Smooth muscle cell (in vitro differentiated cells): ENCODE data around the gene PIN4. TPM values are rescaled to one million over a fixed set of nuclear protein-coding genes. Genes with fewer than 3 reads are reported as not detected.

ENCODE experiments used
- DNase-seq: peaks from one replicate; lab custom pipeline; 2025; ENCODE audit not compliant: unreplicated experiment; lab: John Stamatoyannopoulos, UW
- H2AFZ ChIP-seq: fragments of 200-600 bp; sonication (generic); 2 replicates; pipeline ENCODE4 v1.6.0; 2016; ENCODE audit warnings: antibody characterized with exemption, low read depth, mild to moderate bottlenecking
- H3F3A ChIP-seq: fragments of 200-600 bp; sonication (generic); 2 replicates; pipeline ENCODE4 v1.6.0; 2017; ENCODE audit warnings: antibody characterized with exemption, low read depth
- H3K27ac ChIP-seq: fragments of 200-600 bp; sonication (generic); 2 replicates; pipeline ENCODE4 v1.5.1; 2016; ENCODE audit warnings: low read depth, mild to moderate bottlenecking
- H3K27me3 ChIP-seq: fragments of 200-600 bp; sonication (generic); 2 replicates; pipeline ENCODE4 v1.6.1; 2016; ENCODE audit warnings: low read depth, mild to moderate bottlenecking
- H3K36me3 ChIP-seq: fragments of 200-600 bp; sonication (generic); 2 replicates; pipeline ENCODE4 v1.5.1; 2016; ENCODE audit warnings: low read depth
- H3K4me1 ChIP-seq: fragments of 200-600 bp; sonication (generic); 2 replicates; pipeline ENCODE4 v1.5.1; 2016; ENCODE audit warnings: low read depth
- H3K4me2 ChIP-seq: fragments of 200-600 bp; sonication (generic); 2 replicates; pipeline ENCODE4 v1.6.0; 2016; ENCODE audit warnings: mild to moderate bottlenecking
- H3K4me3 ChIP-seq: fragments of 200-600 bp; sonication (generic); 2 replicates; pipeline ENCODE4 v1.5.1; 2016; ENCODE audit warnings: mild to moderate bottlenecking
- H3K79me2 ChIP-seq: fragments of 200-600 bp; sonication (generic); 2 replicates; pipeline ENCODE4 v1.6.0; 2016; ENCODE audit warnings: low read depth, mild to moderate bottlenecking
- H3K9ac ChIP-seq: fragments of 200-600 bp; sonication (generic); 2 replicates; pipeline ENCODE4 v1.6.0; 2016; ENCODE audit warnings: low read depth
- H3K9me3 ChIP-seq: fragments of 200-600 bp; sonication (generic); replicated peaks from 2 replicates; pipeline ENCODE4 v1.5.1; 2016; ENCODE audit warnings: low read depth
- H4K20me1 ChIP-seq: fragments of 200-600 bp; sonication (generic); 2 replicates; pipeline ENCODE4 v1.6.0; 2016; ENCODE audit warnings: low read depth
- WGBS: methylation state at CpG from one replicate; pipeline ENCODE4 v1.1.7; 2016; ENCODE audit warnings: low lambda C conversion rate; 5-methylcytosine and 5-hydroxymethylcytosine counted together
- polyA plus RNA-seq: library from polyadenylated mRNA; unstranded; fragments of >200 nt; fragmentation: Nextera tagmentation; extraction: Ambion mirVana; gene quantifications from 2 replicates; pipeline ENCODE4 v1.2.1, GENCODE V29; 2016
- total RNA-seq: library from RNA; depleted of rRNA; stranded (reverse); fragments of >200 nt; gene quantifications from 2 replicates; pipeline ENCODE4 v1.2.3, GENCODE V29; 2014
- TF ChIP-seq, protein P1 (sequence below): fragments of 200-600 bp; sonication (generic); IDR thresholded peaks from 2 replicates; pipeline ENCODE4 v1.5.1; 2017; ENCODE audit warnings: borderline replicate concordance, mild to moderate bottlenecking, antibody characterized with exemption; ENCODE audit not compliant: insufficient read depth, poor library complexity, severe bottlenecking

Gene PIN4
- total and polyA plus RNA-seq, 2 experiments from 2014 or later, result 18.9 to 51.7 TPM

DNA sequence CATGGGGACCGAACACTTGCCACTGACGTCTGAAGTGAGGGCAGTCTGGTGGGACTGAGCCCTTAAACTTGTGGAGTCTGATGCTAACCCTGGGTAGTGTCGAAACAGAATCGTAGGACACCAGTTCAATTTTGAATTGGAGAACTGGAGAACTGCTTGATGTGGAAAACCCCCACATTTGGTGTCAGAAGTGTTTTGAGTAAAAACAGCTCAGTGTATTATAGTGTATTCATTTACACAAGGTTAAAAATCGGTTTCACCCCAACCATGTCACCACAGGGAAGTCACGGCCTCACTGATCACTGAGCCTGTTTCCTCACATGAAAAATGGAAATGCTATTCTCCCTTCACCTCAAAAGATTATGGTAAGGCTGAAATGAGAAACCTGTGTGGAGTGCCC, 21.9 kb downstream of the PIN4 start:
- 70% methylated on average over 6 of the region's 6 CpGs for WGBS
- Histone ChIP-seq H3K9ac (no peak overlapping the region), H3K4me2 (no peak overlapping the region), H3K4me3 (no peak overlapping the region), H3K27me3 (no peaks in the 10 kb centered on the region), H3K4me1 (peaks cover 5% of the 10 kb centered on the region), H3F3A (no peaks in the 10 kb centered on the region), H3K9me3 (no peaks in the 10 kb centered on the region), H4K20me1 (no peaks in the 10 kb centered on the region), H3K36me3 (no peaks in the 10 kb centered on the region), H2AFZ (no peak overlapping the region), H3K27ac (no peak overlapping the region), H3K79me2 (no peaks in the 10 kb centered on the region)
- DNase-seq, result no peak
- TF ChIP-seq, protein P1, sequence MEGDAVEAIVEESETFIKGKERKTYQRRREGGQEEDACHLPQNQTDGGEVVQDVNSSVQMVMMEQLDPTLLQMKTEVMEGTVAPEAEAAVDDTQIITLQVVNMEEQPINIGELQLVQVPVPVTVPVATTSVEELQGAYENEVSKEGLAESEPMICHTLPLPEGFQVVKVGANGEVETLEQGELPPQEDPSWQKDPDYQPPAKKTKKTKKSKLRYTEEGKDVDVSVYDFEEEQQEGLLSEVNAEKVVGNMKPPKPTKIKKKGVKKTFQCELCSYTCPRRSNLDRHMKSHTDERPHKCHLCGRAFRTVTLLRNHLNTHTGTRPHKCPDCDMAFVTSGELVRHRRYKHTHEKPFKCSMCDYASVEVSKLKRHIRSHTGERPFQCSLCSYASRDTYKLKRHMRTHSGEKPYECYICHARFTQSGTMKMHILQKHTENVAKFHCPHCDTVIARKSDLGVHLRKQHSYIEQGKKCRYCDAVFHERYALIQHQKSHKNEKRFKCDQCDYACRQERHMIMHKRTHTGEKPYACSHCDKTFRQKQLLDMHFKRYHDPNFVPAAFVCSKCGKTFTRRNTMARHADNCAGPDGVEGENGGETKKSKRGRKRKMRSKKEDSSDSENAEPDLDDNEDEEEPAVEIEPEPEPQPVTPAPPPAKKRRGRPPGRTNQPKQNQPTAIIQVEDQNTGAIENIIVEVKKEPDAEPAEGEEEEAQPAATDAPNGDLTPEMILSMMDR, result no peak

- H3K27ac ChIP-seq, result no peak overlapping the region
- no peaks in the 10 kb centered on the region for H4K20me1 ChIP-seq
- H3K36me3 ChIP-seq, result no peaks in the 10 kb centered on the region
- H3K9me3 ChIP-seq, result no peaks in the 10 kb centered on the region
- no peaks in the 10 kb centered on the region for H3F3A ChIP-seq
- TF ChIP-seq, protein P1, result no peak
- no peaks in the 10 kb centered on the region for H3K27me3 ChIP-seq
- WGBS, result 71% methylated on average over 2 of the region's 2 CpGs
- H3K4me1 ChIP-seq, result peaks cover 5% of the 10 kb centered on the region
- no peaks in the 10 kb centered on the region for H3K79me2 ChIP-seq
- H3K9ac ChIP-seq, result no peak overlapping the region
- H3K4me2 ChIP-seq, result no peak overlapping the region
- no peak overlapping the region for H3K4me3 ChIP-seq
- no peak overlapping the region for H2AFZ ChIP-seq
- DNase-seq, result no peak
Measured at GRCh38 chrX:72205706-72206105, 24.1 kb downstream of the PIN4 start.

GRCh38 chrX:72207366-72207765, 25.8 kb downstream of the PIN4 start:
- no peak for DNase-seq
- TF ChIP-seq, protein P1, result no peak
- 84% methylated on average over 4 of the region's 4 CpGs for WGBS

DNA sequence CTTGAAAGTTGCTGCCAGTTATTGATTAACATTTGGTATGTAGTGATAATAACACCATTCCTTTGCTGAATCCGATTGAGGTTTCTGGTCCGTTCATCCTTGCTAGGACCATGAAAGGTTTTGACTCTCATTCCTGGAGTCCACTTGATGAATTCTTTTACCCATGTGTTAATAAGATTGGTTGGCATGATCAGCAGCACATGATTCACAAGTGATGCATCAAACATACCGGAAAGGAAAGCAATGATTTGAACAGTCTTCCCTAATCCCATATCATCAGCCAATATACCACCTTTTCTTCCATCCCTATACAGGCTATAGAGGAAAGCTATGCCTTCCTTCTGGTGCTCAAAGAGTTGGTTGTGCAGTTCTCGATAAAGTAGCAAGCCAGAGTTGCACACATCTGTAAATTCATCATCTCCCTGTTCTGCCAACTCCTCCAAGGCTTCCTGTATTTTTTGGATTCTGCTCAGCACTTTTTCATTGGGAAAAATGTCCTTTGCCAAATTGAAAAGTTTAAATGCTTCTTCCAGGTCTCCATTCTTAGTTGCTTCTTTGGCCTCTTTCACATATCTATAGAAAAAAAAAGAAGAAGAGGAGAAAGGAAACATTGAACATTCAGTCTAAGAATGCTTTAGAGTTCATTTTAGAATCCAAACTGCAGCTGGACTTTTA, 26.7 kb downstream of the PIN4 start:
- Histone ChIP-seq H2AFZ (no peak overlapping the region), H3K27ac (no peak overlapping the region), H3K36me3 (no peaks in the 10 kb centered on the region), H3K27me3 (no peaks in the 10 kb centered on the region), H3K4me1 (no peaks in the 10 kb centered on the region), H3K9ac (no peak overlapping the region), H3F3A (no peaks in the 10 kb centered on the region), H3K79me2 (no peaks in the 10 kb centered on the region), H4K20me1 (no peaks in the 10 kb centered on the region), H3K9me3 (no peaks in the 10 kb centered on the region), H3K4me3 (no peak overlapping the region), H3K4me2 (no peak overlapping the region)
- WGBS, result 85% methylated on average over 4 of the region's 4 CpGs
- TF ChIP-seq, protein P1, result no peak
- no peak for DNase-seq

More at GRCh38 chrX:72207366-72207765, 25.8 kb downstream of the PIN4 start:
- Histone ChIP-seq H3K79me2 (no peaks in the 10 kb centered on the region), H3K4me3 (no peak overlapping the region), H4K20me1 (no peaks in the 10 kb centered on the region), H3K4me1 (peaks cover 5% of the 10 kb centered on the region), H3K9ac (no peak overlapping the region), H3F3A (no peaks in the 10 kb centered on the region), H3K9me3 (no peaks in the 10 kb centered on the region), H3K27me3 (no peaks in the 10 kb centered on the region), H2AFZ (no peak overlapping the region), H3K36me3 (no peaks in the 10 kb centered on the region), H3K4me2 (no peak overlapping the region), H3K27ac (no peak overlapping the region)
